Ishikawa (cell line): ENCODE data around the gene SLC25A42.

ENCODE experiments used
- CEBPB ChIP-seq: IDR thresholded peaks from 2 replicates; pipeline ENCODE4 v1.6.1; 2012
- CREB1 ChIP-seq: IDR thresholded peaks from 2 replicates; pipeline ENCODE4 v1.6.1; 2012; ENCODE audit warnings: low read depth
- EGR1 ChIP-seq: IDR thresholded peaks from 2 replicates; pipeline ENCODE4 v1.6.1; 2012
- EP300 ChIP-seq: IDR thresholded peaks from 2 replicates; pipeline ENCODE4 v1.6.1; 2012; ENCODE audit warnings: borderline replicate concordance
- FOXM1 ChIP-seq: IDR thresholded peaks from 2 replicates; pipeline ENCODE4 v1.6.1; 2012; ENCODE audit warnings: low read depth, borderline replicate concordance
- MAX ChIP-seq: IDR thresholded peaks from 2 replicates; pipeline ENCODE4 v1.6.1; 2012
- NFIC ChIP-seq: IDR thresholded peaks from 2 replicates; pipeline ENCODE4 v1.6.1; 2012
- RAD21 ChIP-seq: IDR thresholded peaks from 2 replicates; pipeline ENCODE4 v1.6.1; 2012; ENCODE audit warnings: low read depth
- REST ChIP-seq: IDR thresholded peaks from 2 replicates; pipeline ENCODE4 v1.6.1; 2012; ENCODE audit warnings: low read depth, mild to moderate bottlenecking
- TAF1 ChIP-seq: IDR thresholded peaks from 2 replicates; pipeline ENCODE4 v1.6.1; 2012; ENCODE audit warnings: low read depth, mild to moderate bottlenecking
- TCF12 ChIP-seq: IDR thresholded peaks from 2 replicates; pipeline ENCODE4 v1.6.1; 2012; ENCODE audit warnings: low read depth
- TEAD4 ChIP-seq: IDR thresholded peaks from 2 replicates; pipeline ENCODE4 v1.6.1; 2012
- USF1 ChIP-seq: IDR thresholded peaks from 2 replicates; pipeline ENCODE4 v1.6.1; 2012
- YY1 ChIP-seq: IDR thresholded peaks from 2 replicates; pipeline ENCODE4 v1.6.1; 2012; ENCODE audit warnings: low read depth
- ZBTB7A ChIP-seq: IDR thresholded peaks from 2 replicates; pipeline ENCODE4 v1.6.1; 2012; ENCODE audit warnings: low read depth

Gene SLC25A42

GRCh38 chr19:19147344-19147743 lies 83.5 kb downstream of the SLC25A42 start:
- TF ChIP-seq EP300 (no peak), RAD21 (no peak), TEAD4 (no peak), EGR1 (no peak), TAF1 (no peak), MAX (no peak), NFIC (no peak), ZBTB7A (no peak), YY1 (no peak), FOXM1 (no peak), USF1 (no peak)

GRCh38 chr19:19149435-19149834 lies 85.6 kb downstream of the SLC25A42 start:
- no peak for TF ChIP-seq NFIC
- no peak for TF ChIP-seq EP300
- no peak for TF ChIP-seq YY1
- no peak for TF ChIP-seq RAD21
- no peak for TF ChIP-seq REST
- no peak for TF ChIP-seq TCF12

GRCh38 chr19:19151418-19151817 lies 87.6 kb downstream of the SLC25A42 start:
- TF ChIP-seq TEAD4 (no peak), RAD21 (no peak), EGR1 (no peak), CREB1 (no peak), CEBPB (no peak), USF1 (no peak)

- TF ChIP-seq MAX (no peak), TEAD4 (no peak), EP300 (no peak), FOXM1 (no peak), USF1 (no peak), RAD21 (no peak), ZBTB7A (no peak), CREB1 (no peak), YY1 (no peak), EGR1 (no peak), TCF12 (no peak)
These were observed 89.0 kb downstream of the SLC25A42 start for GRCh38 chr19:19152668-19153384.

- TF ChIP-seq EP300 (no peak), MAX (no peak), CEBPB (no peak), RAD21 (no peak), ZBTB7A (no peak)
These were observed 91.1 kb downstream of the SLC25A42 start for GRCh38 chr19:19154768-19155494.

- TF ChIP-seq EGR1 (no peak), REST (no peak), TAF1 (no peak), ZBTB7A (no peak), CREB1 (no peak), TEAD4 (no peak), CEBPB (no peak), TCF12 (no peak), NFIC (no peak), USF1 (no peak), EP300 (no peak)
These were observed 91.9 kb downstream of the SLC25A42 start for GRCh38 chr19:19155495-19156219.
